ENCODE data around the gene LRRC8E.

The LRRC8E gene

DNA sequence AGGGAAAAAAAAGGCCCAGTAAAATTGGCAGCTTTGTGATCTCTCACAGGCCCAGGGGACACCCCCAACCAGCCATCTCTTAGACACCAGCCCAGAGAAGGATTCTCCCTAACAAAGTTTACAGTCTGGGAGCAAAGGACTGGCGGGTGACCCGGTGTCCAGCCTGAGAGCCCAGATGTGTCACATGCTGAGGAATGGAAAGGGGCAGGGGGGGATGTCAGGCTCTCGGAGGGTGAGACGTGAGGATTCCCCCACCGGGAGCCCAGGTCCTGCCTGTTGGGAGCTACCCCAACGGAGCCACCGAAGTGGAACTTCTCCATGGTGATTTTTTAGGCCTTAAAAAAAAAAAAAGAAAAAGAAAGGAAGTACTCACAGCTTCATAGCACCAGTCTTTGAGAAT lies 42.5 kb downstream of the LRRC8E start:
- Histone ChIP-seq H3K9ac (no peak overlapping the region), H3K79me2 (ENCODE audit: insufficient read depth, low read depth) (no peaks in the 10 kb centered on the region), H3K36me3 (ENCODE audit: insufficient read depth) (no peaks in the 10 kb centered on the region), H3K4me2 (no peak overlapping the region), H3K27ac (no peak overlapping the region), H2AFZ (ENCODE audit: low read depth) (no peak overlapping the region), H3K4me1 (ENCODE audit: low read depth, poor library complexity, severe bottlenecking) (no peaks in the 10 kb centered on the region), H3K4me3 (IDR thresholded peaks at IDR 0.05; ENCODE audit: insufficient read depth, low read depth, low read length) (no peak overlapping the region), H3K27me3 (ENCODE audit: insufficient read depth, low read depth) (no peaks in the 10 kb centered on the region), H4K20me1 (ENCODE audit: insufficient read depth) (no peaks in the 10 kb centered on the region)
- no peak for TF ChIP-seq CTCF (conservative IDR thresholded peaks at IDR 0.05; ENCODE audit: low read depth, low read length)

- H3K4me2 ChIP-seq: no peak overlapping the region
- H3K27me3 ChIP-seq (ENCODE audit: insufficient read depth, low read depth): no peaks in the 10 kb centered on the region
- H2AFZ ChIP-seq (ENCODE audit: low read depth): no peak overlapping the region
- H4K20me1 ChIP-seq (ENCODE audit: insufficient read depth): no peaks in the 10 kb centered on the region
- H3K36me3 ChIP-seq (ENCODE audit: insufficient read depth): no peaks in the 10 kb centered on the region; the same call in 1 of the 2 replicates
- no peaks in the 10 kb centered on the region for H3K4me1 ChIP-seq (ENCODE audit: low read depth, poor library complexity, severe bottlenecking)
- H3K9ac ChIP-seq: no peak overlapping the region
- no peak overlapping the region for H3K4me3 ChIP-seq (IDR thresholded peaks at IDR 0.05; ENCODE audit: insufficient read depth, low read depth, low read length)
- H3K27ac ChIP-seq: no peak overlapping the region
- TF ChIP-seq CTCF (conservative IDR thresholded peaks at IDR 0.05; ENCODE audit: low read depth, low read length): no peak
- no peaks in the 10 kb centered on the region for H3K79me2 ChIP-seq (ENCODE audit: insufficient read depth, low read depth)
These were observed 43.1 kb downstream of the LRRC8E start for GRCh38 chr19:7931221-7932061.

DNA sequence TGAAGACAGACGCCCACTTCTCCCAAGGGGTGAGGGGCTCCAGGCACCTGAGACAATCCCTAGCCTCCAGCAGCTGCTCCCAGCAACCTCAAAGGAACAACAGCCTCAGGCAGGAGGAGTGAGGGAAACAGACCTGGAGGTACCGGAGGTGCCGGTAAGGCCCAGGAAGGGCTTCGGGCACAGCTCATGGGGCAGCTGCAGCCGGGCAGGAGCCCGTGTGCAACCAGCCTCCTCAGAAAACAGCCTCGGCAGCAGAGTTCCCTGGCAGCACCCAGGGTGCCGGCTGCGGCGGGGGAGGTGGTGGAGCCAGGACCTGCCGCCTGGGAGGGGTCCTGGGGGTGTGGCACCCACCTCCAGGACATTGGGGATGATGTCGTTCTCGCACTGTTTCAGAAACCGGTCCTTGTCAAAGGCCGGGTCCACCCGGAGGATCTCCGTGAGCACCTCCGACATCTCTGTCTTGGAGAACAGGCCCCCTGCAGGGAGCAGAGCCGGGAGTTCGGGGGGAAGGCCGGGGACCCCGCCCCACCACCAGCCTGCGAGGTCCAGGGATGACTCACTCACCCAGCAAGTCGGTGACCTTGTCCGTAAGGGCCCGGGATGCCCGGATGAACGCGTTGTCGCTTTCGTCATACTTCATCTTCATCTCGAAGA lies 44.1 kb downstream of the LRRC8E start:
- H2AFZ ChIP-seq (ENCODE audit: low read depth): no peak overlapping the region
- H3K27me3 ChIP-seq (ENCODE audit: insufficient read depth, low read depth): no peaks in the 10 kb centered on the region
- no peak for TF ChIP-seq CTCF (conservative IDR thresholded peaks at IDR 0.05; ENCODE audit: low read depth, low read length)
- no peak overlapping the region for H3K9ac ChIP-seq
- no peaks in the 10 kb centered on the region for H4K20me1 ChIP-seq (ENCODE audit: insufficient read depth)
- H3K4me2 ChIP-seq: no peak overlapping the region
- no peak overlapping the region for H3K4me3 ChIP-seq (IDR thresholded peaks at IDR 0.05; ENCODE audit: insufficient read depth, low read depth, low read length)
- H3K79me2 ChIP-seq (ENCODE audit: insufficient read depth, low read depth): no peaks in the 10 kb centered on the region
- no peak overlapping the region for H3K27ac ChIP-seq
- H3K36me3 ChIP-seq (ENCODE audit: insufficient read depth): no peaks in the 10 kb centered on the region; the same call in 1 of the 2 replicates
- no peaks in the 10 kb centered on the region for H3K4me1 ChIP-seq (ENCODE audit: low read depth, poor library complexity, severe bottlenecking)

GRCh38 chr19:7932930-7933300 lies 44.6 kb downstream of the LRRC8E start:
- Histone ChIP-seq H4K20me1 (ENCODE audit: insufficient read depth) (no peaks in the 10 kb centered on the region), H3K27me3 (ENCODE audit: insufficient read depth, low read depth) (no peaks in the 10 kb centered on the region), H3K4me1 (ENCODE audit: low read depth, poor library complexity, severe bottlenecking) (no peaks in the 10 kb centered on the region), H3K27ac (no peak overlapping the region), H3K9ac (no peak overlapping the region), H2AFZ (ENCODE audit: low read depth) (no peak overlapping the region), H3K79me2 (ENCODE audit: insufficient read depth, low read depth) (0 out of 2 replicates have a peak, but pooled peaks cover 2% of the 10 kb centered on the region), H3K4me3 (IDR thresholded peaks at IDR 0.05; ENCODE audit: insufficient read depth, low read depth, low read length) (no peak overlapping the region), H3K4me2 (no peak overlapping the region), H3K36me3 (ENCODE audit: insufficient read depth) (no peaks in the 10 kb centered on the region; the same call in 1 of the 2 replicates)
- TF ChIP-seq CTCF (conservative IDR thresholded peaks at IDR 0.05; ENCODE audit: low read depth, low read length): no peak

All from KMS-11 (cell line).